ENCODE data around the gene DNM3. TPM values are rescaled to one million over a fixed set of nuclear protein-coding genes. Genes with fewer than 3 reads are reported as not detected.

Gene DNM3
- total RNA-seq, 1 experiment from 2014 or later: 1.7 TPM

DNA sequence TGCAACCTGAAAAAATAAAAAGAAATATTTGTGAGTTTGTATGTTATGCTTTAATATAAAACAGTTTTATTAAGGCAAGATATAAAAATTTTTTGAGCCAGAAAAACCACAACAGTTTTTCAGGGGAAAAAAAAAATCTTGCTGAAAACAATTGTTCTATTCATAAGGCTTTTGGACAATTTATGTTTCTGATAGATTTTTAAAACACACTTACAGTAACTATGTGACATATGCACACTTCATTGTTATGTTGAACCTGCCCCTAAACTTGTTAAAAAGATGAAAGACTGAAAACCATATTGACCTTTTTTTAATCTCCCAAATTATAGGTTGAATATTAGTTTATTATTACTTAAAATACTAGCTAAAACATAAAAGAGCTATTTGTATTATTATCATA, 299.3 kb downstream of the DNM3 start:
- DNase-seq (ENCODE audit: low read depth): no peak

GRCh38 chr1:172141341-172141881, 300.1 kb downstream of the DNM3 start:
- DNase-seq (ENCODE audit: low read depth): no peak

- DNase-seq (ENCODE audit: low read depth): no peak
Measured at GRCh38 chr1:172142324-172142723, 301.0 kb downstream of the DNM3 start.

DNA sequence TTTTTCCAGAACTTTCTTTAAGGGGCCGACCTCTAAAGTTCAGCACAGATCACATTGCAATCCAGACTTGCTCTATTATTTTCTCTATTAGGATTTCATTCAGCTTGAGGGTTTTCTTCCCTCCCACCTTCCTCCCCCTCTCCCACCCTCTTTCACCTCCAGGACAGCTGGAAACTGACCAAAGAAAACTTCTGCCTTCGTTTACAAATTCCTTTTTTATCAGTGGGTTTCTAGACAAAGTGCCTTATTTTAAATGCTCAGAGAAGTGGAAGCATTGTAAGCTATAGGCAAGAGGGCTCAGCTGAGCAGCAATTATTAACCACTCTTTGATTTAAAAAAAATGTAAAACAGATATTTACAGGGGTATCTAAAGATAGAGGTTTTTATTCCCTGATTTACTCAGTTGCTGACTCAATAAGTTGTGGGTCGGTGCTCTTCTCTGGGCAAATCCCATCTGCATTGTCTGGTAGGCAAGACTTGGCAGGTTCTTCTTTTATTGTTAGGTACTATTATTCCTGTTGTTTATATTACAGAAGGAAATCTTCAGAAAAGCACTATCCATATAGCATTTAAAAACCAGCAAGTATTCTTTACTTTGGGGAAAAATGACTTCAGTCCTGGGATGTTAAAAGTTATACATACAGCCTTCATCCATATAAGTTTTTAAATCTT, 302.2 kb downstream of the DNM3 start:
- peak; percentile 67 for DNase-seq (ENCODE audit: low read depth)

- DNase-seq (ENCODE audit: low read depth): peak; percentile 99
Measured at GRCh38 chr1:172144445-172145061, 303.3 kb downstream of the DNM3 start.

DNA sequence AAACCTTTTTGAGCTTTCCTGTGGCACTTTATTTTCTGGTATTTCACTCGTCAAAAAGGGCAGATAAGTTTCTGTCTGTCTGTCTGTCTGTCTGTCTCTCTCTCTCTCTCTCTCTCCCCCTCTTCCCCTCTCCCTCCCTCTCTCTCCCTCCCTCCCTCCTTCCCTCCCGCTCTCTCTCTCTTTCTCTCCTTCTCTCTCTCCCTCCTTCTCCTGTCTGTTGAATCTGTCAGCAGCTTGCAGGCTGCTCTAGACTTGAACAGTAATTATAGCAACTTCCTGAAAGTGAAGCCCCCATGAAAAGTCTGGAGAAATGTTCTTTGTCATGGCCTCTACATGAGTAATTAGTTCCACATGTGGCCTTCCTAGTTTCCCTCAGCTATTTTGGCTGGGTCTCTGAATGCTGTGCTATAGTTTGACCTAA, 303.9 kb downstream of the DNM3 start:
- DNase-seq (ENCODE audit: low read depth): peak; percentile 87

DNA sequence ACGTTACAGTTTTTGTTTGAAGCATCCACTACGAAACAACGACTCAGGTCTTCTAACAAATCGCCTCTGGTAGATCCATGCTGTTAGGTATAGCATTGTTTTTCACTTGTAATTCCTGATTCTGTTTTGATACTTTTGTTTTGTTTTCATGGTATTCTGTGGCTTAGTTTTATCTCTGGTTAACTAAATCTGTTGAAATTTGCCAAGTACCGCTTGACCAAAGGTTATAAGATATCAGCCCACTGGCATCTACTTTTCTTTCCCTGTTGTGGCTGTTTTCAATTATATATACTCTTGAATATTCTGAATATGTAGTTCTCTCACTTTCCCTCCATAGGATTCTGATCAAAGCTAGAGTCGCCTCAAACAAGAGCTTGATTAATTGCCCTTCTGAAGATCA, 304.4 kb downstream of the DNM3 start:
- no peak for DNase-seq (ENCODE audit: low read depth)

GRCh38 chr1:172146141-172146850, 305.0 kb downstream of the DNM3 start:
- DNase-seq (ENCODE audit: low read depth): no peak

DNA sequence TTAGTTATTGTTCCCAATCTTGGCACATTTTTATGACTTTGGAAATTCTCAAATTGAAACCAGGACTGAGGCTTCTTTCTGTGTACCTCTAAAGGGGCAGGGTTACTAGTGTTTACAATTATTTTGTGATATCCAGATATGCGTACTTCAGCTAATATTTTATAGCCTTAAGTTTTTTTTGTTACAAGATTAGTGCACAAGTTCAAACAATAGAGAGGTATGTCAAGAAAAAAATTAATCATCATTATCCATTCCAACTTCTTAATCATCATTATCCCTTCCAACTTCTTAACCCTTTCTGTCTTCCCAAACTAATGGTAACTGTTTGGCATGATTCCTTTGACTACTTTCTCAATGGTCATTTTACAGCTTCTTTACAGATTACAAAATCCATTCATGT, 306.2 kb downstream of the DNM3 start:
- DNase-seq (ENCODE audit: low read depth): no peak

- DNase-seq (ENCODE audit: low read depth): no peak
Measured at GRCh38 chr1:172148213-172148612, 306.9 kb downstream of the DNM3 start.

GRCh38 chr1:172148707-172149106, 307.4 kb downstream of the DNM3 start:
- DNase-seq (ENCODE audit: low read depth): no peak

DNA sequence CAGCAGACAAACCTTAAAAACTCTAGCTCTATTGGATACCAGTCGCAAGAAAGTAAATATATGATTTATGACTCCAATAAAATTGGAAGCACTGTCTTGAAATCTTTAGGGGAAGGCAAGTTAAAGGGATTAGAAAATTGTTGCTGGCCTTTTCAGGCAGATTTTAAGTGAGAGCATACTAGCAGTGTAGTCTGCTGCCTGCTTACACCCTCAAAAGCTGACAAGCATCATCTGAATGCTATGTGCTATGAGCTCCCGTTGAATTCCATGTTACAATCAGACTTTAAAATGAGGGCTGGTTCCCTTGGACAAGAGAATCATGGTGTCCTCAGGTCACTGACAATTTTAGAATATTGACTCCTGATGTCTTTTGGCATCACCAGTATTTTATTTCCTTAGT, 308.0 kb downstream of the DNM3 start:
- DNase-seq (ENCODE audit: low read depth): no peak

DNA sequence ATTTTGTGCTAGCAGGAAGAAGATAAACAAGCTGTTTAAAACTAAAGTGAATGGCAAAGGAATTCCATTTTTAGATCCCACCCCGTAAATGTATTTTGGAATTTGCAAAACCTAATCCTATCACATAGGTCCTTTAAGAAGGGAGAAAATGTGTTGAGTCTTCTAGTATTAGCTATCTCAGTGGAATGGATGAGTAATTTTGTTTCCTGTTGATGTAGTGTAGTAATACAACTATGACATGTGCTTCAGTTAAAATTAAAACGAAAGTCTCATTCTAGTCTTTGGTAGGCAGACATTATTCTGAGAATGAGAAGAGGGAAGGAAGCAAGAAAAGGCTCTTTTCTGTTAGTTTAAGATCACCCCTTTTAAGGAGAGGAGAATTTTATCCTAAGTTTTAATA, 313.3 kb downstream of the DNM3 start:
- DNase-seq (ENCODE audit: low read depth): peak; percentile 78

- DNase-seq (ENCODE audit: low read depth): no peak
Measured at GRCh38 chr1:172155766-172156165, 314.5 kb downstream of the DNM3 start.

GRCh38 chr1:172162236-172162635, 320.9 kb downstream of the DNM3 start:
- DNase-seq (ENCODE audit: low read depth): no peak

DNA sequence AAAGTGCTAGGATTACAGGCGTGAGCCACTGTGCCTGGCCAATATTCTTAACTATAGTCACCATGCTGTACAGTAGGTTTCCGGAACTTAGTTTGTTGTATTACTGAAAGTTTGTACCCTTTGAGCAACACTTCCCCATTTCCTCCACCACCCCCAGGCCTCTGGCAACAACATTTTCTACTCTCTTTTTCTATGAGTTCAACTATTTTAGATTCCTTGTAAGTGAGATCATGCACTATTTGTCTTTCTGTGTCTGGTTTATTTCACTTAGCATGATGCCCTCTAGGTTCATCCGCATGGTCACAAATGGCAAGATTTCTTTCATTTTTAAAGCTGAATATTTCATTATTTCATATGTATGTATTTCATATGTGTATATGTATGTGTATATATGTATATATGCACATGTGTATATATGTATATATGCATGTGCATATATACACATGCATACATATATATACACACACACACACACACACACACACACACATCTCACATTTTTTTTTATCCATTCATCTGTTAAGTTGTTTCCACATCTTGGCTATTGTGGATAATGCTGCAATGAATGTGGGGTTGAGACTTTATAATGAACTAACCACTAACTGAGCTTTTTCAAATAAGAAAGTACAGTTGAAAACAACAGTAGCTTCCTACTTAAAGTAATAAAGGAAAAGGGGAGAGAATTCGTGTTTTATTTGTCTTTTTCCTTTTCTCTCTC, 322.4 kb downstream of the DNM3 start:
- peak; percentile 35 for DNase-seq (ENCODE audit: low read depth)

- no peak for DNase-seq (ENCODE audit: low read depth)
Measured at GRCh38 chr1:172165403-172165802, 324.1 kb downstream of the DNM3 start.

GRCh38 chr1:172167796-172168596, 326.7 kb downstream of the DNM3 start:
- peak; percentile 78 for DNase-seq (ENCODE audit: low read depth)

DNA sequence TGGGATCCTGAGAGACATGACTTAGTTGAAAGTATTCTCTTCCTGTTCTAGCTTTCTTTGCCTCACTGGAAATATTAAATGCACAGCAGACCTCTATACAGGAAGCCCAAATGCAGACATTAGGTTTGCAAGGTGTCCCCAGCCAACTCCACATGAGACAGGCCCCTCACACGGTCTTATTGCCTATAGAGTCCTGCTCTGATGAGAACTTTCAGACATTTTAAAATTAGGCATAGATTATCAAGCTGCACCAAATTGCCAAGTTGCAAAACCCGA, 327.2 kb downstream of the DNM3 start:
- DNase-seq (ENCODE audit: low read depth): no peak

DNA sequence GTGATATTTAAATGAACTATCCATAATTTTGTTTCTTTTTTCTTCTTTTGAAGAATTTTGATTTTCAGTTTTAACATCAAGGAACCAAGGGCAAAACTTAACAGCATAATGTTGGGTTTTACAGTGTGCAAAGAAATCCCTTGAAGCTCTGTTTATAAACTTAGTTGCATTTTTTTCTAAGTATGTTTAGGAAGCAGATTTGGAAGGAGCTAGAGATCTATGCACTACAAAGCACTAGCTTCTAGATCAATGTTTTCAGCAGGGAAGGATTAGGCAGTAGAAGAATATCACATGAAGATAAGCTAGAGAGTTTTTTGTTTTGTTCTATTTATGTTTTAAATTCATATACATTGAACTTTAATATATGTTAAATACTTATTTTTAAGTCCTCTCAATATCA, 328.5 kb downstream of the DNM3 start:
- no peak for DNase-seq (ENCODE audit: low read depth)

DNA sequence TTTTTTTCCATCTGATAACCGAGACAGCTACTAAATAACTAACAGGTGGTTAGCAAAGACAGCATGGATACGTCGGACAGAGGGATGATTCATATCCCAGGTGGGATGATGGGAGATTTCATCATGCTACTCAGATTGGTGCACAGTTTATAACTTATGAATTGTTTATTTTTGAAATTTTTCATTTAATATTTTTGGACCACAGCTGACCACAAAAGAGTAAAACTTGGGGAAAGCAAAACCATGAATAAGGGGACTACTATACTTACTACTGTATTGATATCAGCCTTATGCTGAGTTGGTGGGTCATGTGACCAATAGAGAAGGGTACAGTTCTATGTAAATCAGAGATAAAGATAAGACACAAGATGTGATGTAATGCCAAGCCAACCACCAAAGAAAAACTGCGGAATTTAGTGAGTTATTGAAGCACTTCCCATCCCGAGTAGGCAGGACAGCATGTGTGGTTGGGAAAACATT, 331.1 kb downstream of the DNM3 start:
- no peak for DNase-seq (ENCODE audit: low read depth)
